Measurements from ENCODE around the gene GNG7. TPM values are rescaled to one million over a fixed set of nuclear protein-coding genes. Genes with fewer than 3 reads are reported as not detected.
"Not testable (repeated sequence)": the region's sequence is repeated elsewhere in the genome, so short reads cannot be mapped to it uniquely, and the experiment has no call there.

Gene GNG7
- total and polyA plus RNA-seq, 10 of the 15 experiments (the other 5 are each of a cell fraction or from before 2014, with no cell fraction given) = 1.9 to 13.6 (median 6.5) TPM

GRCh38 chr19:2606774-2607173 is 95.7 kb downstream of the GNG7 start:
- intact Hi-C loops (cut with micrococcal nuclease; ENCODE audit: unreplicated experiment); H3K27me3 ChIP-seq (replicated peaks in 1 of 2; ENCODE audit: control insufficient read depth in 2 of 2, insufficient read depth in 2 of 2, low read length in 1 of 2); H2AFZ ChIP-seq (ENCODE audit: control insufficient read depth, low read depth, low read length); H3K9ac ChIP-seq (ENCODE audit: control insufficient read depth, insufficient read depth, low read length); H4K20me1 ChIP-seq (ENCODE audit: control insufficient read depth, insufficient read depth); FAIRE-seq; H3K9me3 ChIP-seq (replicated peaks; ENCODE audit: control insufficient read depth, insufficient read depth, low read length); ATAC-seq; DNase-seq (ENCODE audit: low read depth, low spot score); H3K36me3 ChIP-seq (ENCODE audit: control insufficient read depth in 2 of 2, insufficient read depth in 2 of 2, low read length in 1 of 2); in situ Hi-C loops (cut with MboI); BruUV-seq (replicated peaks); H3K4me2 ChIP-seq (ENCODE audit: control insufficient read depth, insufficient read depth); H3K27ac ChIP-seq (ENCODE audit: control insufficient read depth, insufficient read depth): not testable (repeated sequence)
- ChIA-PET RAD21 (ENCODE audit: unreplicated experiment) (interaction anchor here (0.7 to 6.3 kb wide), 11 partner anchors 9 to 197 kb away, joined by 3 to 221 read pairs (median 11); partner anchors contain the start of gene GADD45B), SMC1A (ENCODE audit: uncharacterized antibody, unreplicated experiment) (interaction anchor here (5.9 to 10.3 kb wide), 4 partner anchors 10 to 131 kb away, joined by 43 to 143 read pairs (median 90); partner anchors contain the start of gene GADD45B), CTCF (interaction anchor here (8.5 kb wide), 1 partner anchor 9 kb away, joined by 121 read pairs; no protein-coding TSS in a partner anchor), POLR2A (interaction anchor here (0.5 to 8.9 kb wide), 7 partner anchors 9 to 514 kb away, joined by 3 to 166 read pairs (median 4); partner anchors contain the start of gene GADD45B)
- WGBS (ENCODE audit: insufficient coverage, insufficient replicate concordance, low lambda C conversion rate, missing lambda C conversion rate) = 67% methylated on average over 9 of the region's 9 CpGs
- Histone ChIP-seq H3K4me1 (ENCODE audit: control insufficient read depth, insufficient read depth, low read length) (peaks cover 28% of the 10 kb centered on the region), H3K4me3 (0 out of 2 replicates have a peak overlapping the region, but pooled peaks have one; percentile 29), H3K79me2 (ENCODE audit: control insufficient read depth, insufficient read depth, low read length) (peaks cover 25% of the 10 kb centered on the region)
- TF ChIP-seq MLLT1 (IDR thresholded peaks at IDR 0.05) = 0 out of 2 replicates have a peak, but pooled peaks have one; percentile 38

GRCh38 chr19:2605889-2606288 is 96.6 kb downstream of the GNG7 start:
- H4K20me1 ChIP-seq (ENCODE audit: control insufficient read depth, insufficient read depth); H3K27ac ChIP-seq (ENCODE audit: control insufficient read depth, insufficient read depth); H3K9ac ChIP-seq (ENCODE audit: control insufficient read depth, insufficient read depth, low read length); H3K36me3 ChIP-seq (ENCODE audit: control insufficient read depth in 2 of 2, insufficient read depth in 2 of 2, low read length in 1 of 2); BruUV-seq (replicated peaks); ATAC-seq; FAIRE-seq; H3K27me3 ChIP-seq (replicated peaks in 1 of 2; ENCODE audit: control insufficient read depth in 2 of 2, insufficient read depth in 2 of 2, low read length in 1 of 2); CTCF ChIA-PET; H3K4me3 ChIP-seq; in situ Hi-C loops (cut with MboI); intact Hi-C loops (cut with micrococcal nuclease; ENCODE audit: unreplicated experiment); H3K4me2 ChIP-seq (ENCODE audit: control insufficient read depth, insufficient read depth); H2AFZ ChIP-seq (ENCODE audit: control insufficient read depth, low read depth, low read length); DNase-seq (ENCODE audit: low read depth, low spot score); H3K9me3 ChIP-seq (replicated peaks; ENCODE audit: control insufficient read depth, insufficient read depth, low read length): not testable (repeated sequence)
- ChIA-PET POLR2A (interaction anchor here (0.6 to 8.9 kb wide), 3 partner anchors 128 to 176 kb away, joined by 4 to 166 read pairs (median 8); partner anchors contain the start of gene GADD45B), RAD21 (ENCODE audit: unreplicated experiment) (interaction anchor here (0.7 to 6.3 kb wide), 2 partner anchors 60 to 128 kb away, joined by 4 to 221 read pairs; partner anchors contain the start of gene GADD45B), SMC1A (ENCODE audit: uncharacterized antibody, unreplicated experiment) (interaction anchor here (0.7 to 10.3 kb wide), 2 partner anchors 9 to 130 kb away, joined by 3 to 143 read pairs; partner anchors contain the start of gene GADD45B)
- Histone ChIP-seq H3K4me1 (ENCODE audit: control insufficient read depth, insufficient read depth, low read length) (peaks cover 23% of the 10 kb centered on the region), H3K79me2 (ENCODE audit: control insufficient read depth, insufficient read depth, low read length) (peaks cover 27% of the 10 kb centered on the region)
- WGBS (ENCODE audit: insufficient coverage, insufficient replicate concordance, low lambda C conversion rate, missing lambda C conversion rate) = 95% methylated on average over 9 of the region's 9 CpGs

Data from GM12878 (cell line).